Measurements from ENCODE around the gene GAGE12J.
"Not testable (repeated sequence)": the region's sequence is repeated elsewhere in the genome, so short reads cannot be mapped to it uniquely, and the experiment has no call there.

The GAGE12J gene

GRCh38 chrX:49345402-49345801, 23.6 kb downstream of the GAGE12J start:
- H3K4me3 Mint-ChIP-seq, H3K36me3 Mint-ChIP-seq, H3K27me3 Mint-ChIP-seq, H3K9me3 Mint-ChIP-seq, H3K27ac Mint-ChIP-seq, H3K4me1 Mint-ChIP-seq: not testable (repeated sequence)

- H3K36me3 Mint-ChIP-seq, H3K4me1 Mint-ChIP-seq, H3K27ac Mint-ChIP-seq, H3K27me3 Mint-ChIP-seq, H3K9me3 Mint-ChIP-seq, H3K4me3 Mint-ChIP-seq: not testable (repeated sequence)
Observed at GRCh38 chrX:49346150-49346549, 24.3 kb downstream of the GAGE12J start.
